Parathyroid adenoma (tissue), 2 donors: ENCODE data around the gene NWD2.

ENCODE experiments used
- H2AFZ ChIP-seq: fragments of 300-600 bp; sonication (generic); one replicate; pipeline ENCODE4 v1.7.0; 2017; ENCODE audit warnings: antibody characterized with exemption, mild to moderate bottlenecking
- H3K27ac ChIP-seq: fragments of 300-600 bp; sonication (generic); one replicate; pipeline ENCODE4 v1.7.0; 2017
- H3K27me3 ChIP-seq: fragments of 300-600 bp; sonication (generic); one replicate; pipeline ENCODE4 v1.7.0; 2017; ENCODE audit warnings: low read length; ENCODE audit not compliant: control insufficient read depth, insufficient read depth
- H3K36me3 ChIP-seq: fragments of 300-600 bp; sonication (generic); one replicate; pipeline ENCODE4 v1.7.0; 2017; ENCODE audit warnings: low read length; ENCODE audit not compliant: control insufficient read depth, insufficient read depth
- H3K4me1 ChIP-seq: fragments of 300-600 bp; sonication (generic); one replicate; pipeline ENCODE4 v1.7.0; 2017; ENCODE audit warnings: control low read depth
- H3K4me2 ChIP-seq: fragments of 300-600 bp; sonication (generic); one replicate; pipeline ENCODE4 v1.7.0; 2017; ENCODE audit warnings: low read length
- H3K4me3 ChIP-seq: fragments of 300-600 bp; sonication (generic); one replicate; pipeline ENCODE4 v1.7.0; 2017; ENCODE audit warnings: low read depth, low read length
- H3K79me2 ChIP-seq: fragments of 300-600 bp; sonication (generic); one replicate; pipeline ENCODE4 v1.7.0; 2017; ENCODE audit warnings: control low read depth
- H3K9ac ChIP-seq: fragments of 300-600 bp; sonication (generic); one replicate; pipeline ENCODE4 v1.7.0; 2017; ENCODE audit warnings: mild to moderate bottlenecking
- H3K9me3 ChIP-seq: fragments of 300-600 bp; sonication (generic); one replicate; pipeline ENCODE4 v1.7.0; 2017; ENCODE audit warnings: low read length; ENCODE audit not compliant: control insufficient read depth
- TF ChIP-seq, protein P1 (sequence below): fragments of 300-600 bp; sonication (generic); IDR thresholded peaks from one replicate; pipeline ENCODE4 v1.7.0; 2017; ENCODE audit warnings: antibody characterized with exemption, mild to moderate bottlenecking
- donor health status: primary hyperparathyroidism.

Gene NWD2

GRCh38 chr4:37438564-37439279 is 194.2 kb downstream of the NWD2 start:
- Histone ChIP-seq H3K27me3 (no peaks in the 10 kb centered on the region), H2AFZ (no peak overlapping the region), H3K4me1 (peaks cover 11% of the 10 kb centered on the region), H3K79me2 (no peaks in the 10 kb centered on the region), H3K36me3 (no peaks in the 10 kb centered on the region), H3K9me3 (no peaks in the 10 kb centered on the region), H3K4me2 (no peak overlapping the region), H3K9ac (no peak overlapping the region), H3K27ac (no peak overlapping the region), H3K4me3 (no peak overlapping the region)
- TF ChIP-seq, protein P1, sequence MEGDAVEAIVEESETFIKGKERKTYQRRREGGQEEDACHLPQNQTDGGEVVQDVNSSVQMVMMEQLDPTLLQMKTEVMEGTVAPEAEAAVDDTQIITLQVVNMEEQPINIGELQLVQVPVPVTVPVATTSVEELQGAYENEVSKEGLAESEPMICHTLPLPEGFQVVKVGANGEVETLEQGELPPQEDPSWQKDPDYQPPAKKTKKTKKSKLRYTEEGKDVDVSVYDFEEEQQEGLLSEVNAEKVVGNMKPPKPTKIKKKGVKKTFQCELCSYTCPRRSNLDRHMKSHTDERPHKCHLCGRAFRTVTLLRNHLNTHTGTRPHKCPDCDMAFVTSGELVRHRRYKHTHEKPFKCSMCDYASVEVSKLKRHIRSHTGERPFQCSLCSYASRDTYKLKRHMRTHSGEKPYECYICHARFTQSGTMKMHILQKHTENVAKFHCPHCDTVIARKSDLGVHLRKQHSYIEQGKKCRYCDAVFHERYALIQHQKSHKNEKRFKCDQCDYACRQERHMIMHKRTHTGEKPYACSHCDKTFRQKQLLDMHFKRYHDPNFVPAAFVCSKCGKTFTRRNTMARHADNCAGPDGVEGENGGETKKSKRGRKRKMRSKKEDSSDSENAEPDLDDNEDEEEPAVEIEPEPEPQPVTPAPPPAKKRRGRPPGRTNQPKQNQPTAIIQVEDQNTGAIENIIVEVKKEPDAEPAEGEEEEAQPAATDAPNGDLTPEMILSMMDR, result no peak

DNA sequence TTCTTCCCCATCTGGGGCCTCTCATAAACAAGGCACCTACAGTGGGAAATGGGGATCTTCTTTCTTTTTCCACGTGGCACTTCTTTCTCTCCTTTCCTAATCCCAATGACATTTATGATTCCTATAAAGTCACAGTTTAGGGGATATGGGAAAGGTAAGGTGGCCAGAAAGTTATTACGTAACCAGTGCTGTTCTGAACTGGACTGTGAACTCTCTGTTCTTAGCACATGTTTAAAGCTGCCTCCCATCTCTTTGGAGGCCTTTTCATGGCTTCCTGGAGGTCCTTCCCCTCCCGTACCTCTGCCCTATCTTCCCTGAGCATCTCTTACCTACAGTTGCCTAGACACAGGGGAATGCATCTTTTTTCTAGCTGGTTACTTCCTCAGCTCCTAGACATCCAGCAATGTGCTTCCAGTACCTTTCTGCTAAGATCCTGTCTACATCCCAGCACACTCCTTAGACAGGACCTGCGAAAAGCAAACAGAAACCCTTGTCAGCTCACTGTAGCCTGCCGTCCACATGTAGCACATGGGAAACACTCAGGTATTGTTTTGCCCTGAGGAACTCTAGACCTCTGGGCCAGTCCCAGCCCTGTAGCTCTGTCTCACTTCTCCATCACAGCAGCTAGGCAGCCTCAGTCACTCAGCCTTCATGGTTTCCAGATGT is 195.4 kb downstream of the NWD2 start:
- TF ChIP-seq, protein P1, result no peak
- Histone ChIP-seq H3K27ac (peak overlapping the region; percentile 63), H3K4me1 (peaks cover 11% of the 10 kb centered on the region), H3K9me3 (no peaks in the 10 kb centered on the region), H3K27me3 (no peaks in the 10 kb centered on the region), H3K79me2 (no peaks in the 10 kb centered on the region), H3K36me3 (no peaks in the 10 kb centered on the region), H2AFZ (peak overlapping the region; percentile 42), H3K9ac (no peak overlapping the region), H3K4me3 (peak overlapping the region; percentile 3), H3K4me2 (peak overlapping the region; percentile 64)

DNA sequence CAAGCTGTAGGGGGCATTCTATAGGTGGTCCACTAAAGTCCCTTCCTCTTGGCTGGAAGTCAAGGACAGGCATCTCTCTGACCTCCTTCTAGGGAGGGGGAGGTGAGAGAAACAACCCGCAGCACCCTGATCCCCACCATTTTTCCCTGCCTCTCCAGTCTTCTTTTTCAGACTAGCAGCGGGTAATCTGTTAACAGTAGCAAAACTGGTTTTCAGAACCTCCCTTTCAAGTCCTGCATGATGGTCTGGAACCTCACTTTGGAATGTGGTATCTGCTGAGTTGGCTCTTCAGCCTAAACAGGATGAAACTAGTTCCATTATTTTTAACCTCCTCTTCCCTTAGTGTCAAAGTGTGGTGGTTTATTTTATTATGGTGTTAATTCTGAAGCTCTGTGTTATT is 196.0 kb downstream of the NWD2 start:
- Histone ChIP-seq H3K9ac (no peak overlapping the region), H3K27me3 (no peaks in the 10 kb centered on the region), H3K4me2 (peak overlapping the region; percentile 64), H2AFZ (peak overlapping the region; percentile 20), H3K27ac (peak overlapping the region; percentile 63), H3K79me2 (no peaks in the 10 kb centered on the region), H3K9me3 (no peaks in the 10 kb centered on the region), H3K4me3 (peak overlapping the region; percentile 25), H3K4me1 (peaks cover 14% of the 10 kb centered on the region), H3K36me3 (no peaks in the 10 kb centered on the region)
- TF ChIP-seq, protein P1, result no peak

- no peaks in the 10 kb centered on the region for H3K27me3 ChIP-seq
- peak overlapping the region; percentile 25 for H3K4me3 ChIP-seq
- H3K9me3 ChIP-seq, result no peaks in the 10 kb centered on the region
- H2AFZ ChIP-seq, result peak overlapping the region; percentile 8
- no peaks in the 10 kb centered on the region for H3K79me2 ChIP-seq
- H3K36me3 ChIP-seq, result no peaks in the 10 kb centered on the region
- H3K4me2 ChIP-seq, result peak overlapping the region; percentile 64
- no peak overlapping the region for H3K9ac ChIP-seq
- H3K4me1 ChIP-seq, result peaks cover 14% of the 10 kb centered on the region
- H3K27ac ChIP-seq, result peak overlapping the region; percentile 63
- TF ChIP-seq, protein P1, result no peak
Measured at GRCh38 chr4:37441231-37442061, 196.9 kb downstream of the NWD2 start.
